ENCODE measurements around the gene CCDC187. TPM values are rescaled to one million over a fixed set of nuclear protein-coding genes. Genes with fewer than 3 reads are reported as not detected.

Gene CCDC187
- total RNA-seq, 1 donor from 2014 or later, result not detected

- Mint-ChIP-seq H3K4me3 (no peak overlapping the region), H3K27ac (no peak overlapping the region), H3K27me3 (ENCODE audit: insufficient read depth, low read depth) (peaks cover 3% of the 10 kb centered on the region), H3K9me3 (no peaks in the 10 kb centered on the region), H3K4me1 (peaks cover 18% of the 10 kb centered on the region), H3K36me3 (no peaks in the 10 kb centered on the region)
- no peaks in the 10 kb centered on the region for H3K79me2 ChIP-seq (ENCODE audit: low read depth)
- no peak overlapping the region for H3K4me3 ChIP-seq
- no peak for TF ChIP-seq CTCF (IDR thresholded peaks at IDR 0.05)
- no peak for TF ChIP-seq EZH2phosphoT487 (IDR thresholded peaks at IDR 0.05)
- TF ChIP-seq EZH2 (IDR thresholded peaks at IDR 0.05), result no peak
- no peaks in the 10 kb centered on the region for H3K9me3 ChIP-seq (ENCODE audit: low read depth)
- H3K4me1 ChIP-seq, result no peaks in the 10 kb centered on the region
- H2AFZ ChIP-seq (replicated peaks), result no peak overlapping the region
- H3K27me3 ChIP-seq, result no peaks in the 10 kb centered on the region
- H3K9ac ChIP-seq, result no peak overlapping the region
- no peaks in the 10 kb centered on the region for H3F3A ChIP-seq (ENCODE audit: low read depth)
- H3K4me2 ChIP-seq, result no peak overlapping the region
- no peak overlapping the region for H3K27ac ChIP-seq
- DNase-seq (ENCODE audit: low spot score), result no peak
- H4K20me1 ChIP-seq (ENCODE audit: low read depth), result no peaks in the 10 kb centered on the region
- H3K36me3 ChIP-seq, result no peaks in the 10 kb centered on the region
Measured at GRCh38 chr9:136299541-136299940, 4.4 kb downstream of the CCDC187 start.

- DNase-seq (ENCODE audit: low spot score), result no peak
- H3K4me2 ChIP-seq, result no peak overlapping the region
- H3K27ac ChIP-seq, result no peak overlapping the region
- no peak overlapping the region for H2AFZ ChIP-seq (replicated peaks)
- H3K4me3 ChIP-seq, result no peak overlapping the region
- H3K4me1 ChIP-seq, result no peaks in the 10 kb centered on the region
- no peaks in the 10 kb centered on the region for H3F3A ChIP-seq (ENCODE audit: low read depth)
- Mint-ChIP-seq H3K4me3 (no peak overlapping the region), H3K9me3 (no peaks in the 10 kb centered on the region), H3K27me3 (ENCODE audit: insufficient read depth, low read depth) (peaks cover 3% of the 10 kb centered on the region), H3K36me3 (no peaks in the 10 kb centered on the region), H3K27ac (no peak overlapping the region), H3K4me1 (peaks cover 18% of the 10 kb centered on the region)
- H3K9me3 ChIP-seq (ENCODE audit: low read depth), result no peaks in the 10 kb centered on the region
- H3K9ac ChIP-seq, result no peak overlapping the region
- H3K79me2 ChIP-seq (ENCODE audit: low read depth), result no peaks in the 10 kb centered on the region
- TF ChIP-seq CTCF (IDR thresholded peaks at IDR 0.05) (no peak), EZH2phosphoT487 (IDR thresholded peaks at IDR 0.05) (no peak), EZH2 (IDR thresholded peaks at IDR 0.05) (no peak)
- H4K20me1 ChIP-seq (ENCODE audit: low read depth), result no peaks in the 10 kb centered on the region
- no peaks in the 10 kb centered on the region for H3K36me3 ChIP-seq
- no peaks in the 10 kb centered on the region for H3K27me3 ChIP-seq
Measured at GRCh38 chr9:136299116-136299515, 4.8 kb downstream of the CCDC187 start.

- Histone ChIP-seq H3K4me2 (no peak overlapping the region), H3F3A (ENCODE audit: low read depth) (peaks cover 5% of the 10 kb centered on the region), H4K20me1 (ENCODE audit: low read depth) (no peaks in the 10 kb centered on the region), H3K4me1 (no peaks in the 10 kb centered on the region), H3K79me2 (ENCODE audit: low read depth) (no peaks in the 10 kb centered on the region), H3K36me3 (no peaks in the 10 kb centered on the region), H3K27me3 (no peaks in the 10 kb centered on the region), H3K9ac (no peak overlapping the region), H3K27ac (no peak overlapping the region), H2AFZ (replicated peaks) (no peak overlapping the region), H3K9me3 (ENCODE audit: low read depth) (no peaks in the 10 kb centered on the region), H3K4me3 (no peak overlapping the region)
- Mint-ChIP-seq H3K9me3 (no peaks in the 10 kb centered on the region), H3K36me3 (no peaks in the 10 kb centered on the region), H3K27ac (peak overlapping the region; percentile 57), H3K4me1 (peaks cover 15% of the 10 kb centered on the region), H3K4me3 (no peak overlapping the region), H3K27me3 (ENCODE audit: insufficient read depth, low read depth) (peaks cover 3% of the 10 kb centered on the region)
- no peak for DNase-seq (ENCODE audit: low spot score)
- TF ChIP-seq EZH2phosphoT487 (IDR thresholded peaks at IDR 0.05) (no peak), EZH2 (IDR thresholded peaks at IDR 0.05) (no peak), CTCF (IDR thresholded peaks at IDR 0.05) (no peak)
Measured at GRCh38 chr9:136297766-136298735, 5.8 kb downstream of the CCDC187 start.
